ENCODE results near the gene MACC1. TPM values are rescaled to one million over a fixed set of nuclear protein-coding genes. Genes with fewer than 3 reads are reported as not detected.

MACC1 gene
- 0.73 and 0.82 TPM in 2 replicates for polyA plus RNA-seq (2013)

- Histone ChIP-seq H2BK5ac (ENCODE audit: low read depth, low read length, poor library complexity) (no peak within 1 kb of the TSS), H3K23ac (ENCODE audit: low read length) (no peak within 1 kb of the TSS), H3K4me1 (ENCODE audit: control insufficient read depth in 1 of 2, insufficient read depth in 2 of 2, low read length in 2 of 2) (peaks cover 2 to 5% of the 10 kb centered on the region in 2 experiments), H4K8ac (ENCODE audit: low read depth, low read length) (no peak within 1 kb of the TSS), H3K27me3 (ENCODE audit: insufficient read depth, low read length) (no peaks in the 10 kb centered on the region), H4K12ac (ENCODE audit: low read depth, low read length) (no peak within 1 kb of the TSS), H3K14ac (ENCODE audit: low read length) (no peak within 1 kb of the TSS), H3K4me3 (ENCODE audit: low read depth, low read length) (no peak within 1 kb of the TSS), H3K27ac (ENCODE audit: low read depth, low read length) (no peak within 1 kb of the TSS), H3K4me2 (ENCODE audit: low read length) (peak within 1 kb of the TSS; percentile 22), H4K91ac (ENCODE audit: low read depth, low read length) (no peak within 1 kb of the TSS), H3K9ac (ENCODE audit: low read length) (no peak within 1 kb of the TSS), H3K4ac (ENCODE audit: low read depth, low read length) (no peak within 1 kb of the TSS), H3K79me2 (ENCODE audit: control insufficient read depth, insufficient read depth, low read length, poor library complexity) (no peaks in the 10 kb centered on the region), H3K9me3 (ENCODE audit: insufficient read depth, low read depth, low read length) (no peaks in the 10 kb centered on the region), H3K79me1 (ENCODE audit: low read length) (peaks cover 2% of the 10 kb centered on the region), H3K36me3 (ENCODE audit: control insufficient read depth in 1 of 2, insufficient read depth in 2 of 2, low read length in 2 of 2) (no peaks in the 10 kb centered on the region), H2AK5ac (ENCODE audit: low read length) (no peak within 1 kb of the TSS), H3K18ac (ENCODE audit: low read length) (no peak within 1 kb of the TSS), H2BK120ac (ENCODE audit: insufficient read depth, low read length, poor library complexity) (no peak within 1 kb of the TSS), H2AFZ (ENCODE audit: insufficient read depth, low read length, poor library complexity) (no peak within 1 kb of the TSS), H2BK12ac (ENCODE audit: low read length) (peak within 1 kb of the TSS; percentile 25)
- no CpG with 5 or more reads among the region's 6 CpGs for WGBS (ENCODE audit: extremely low coverage, insufficient coverage, insufficient read length)
- peak; percentile 85 to 93 for DNase-seq
Observed at GRCh38 chr7:20217193-20217948, at the start of gene MACC1. MACC1 (minus strand) TSS chr7:20217384; CDS start chr7:20161862, 55,522 bp downstream.

DNA sequence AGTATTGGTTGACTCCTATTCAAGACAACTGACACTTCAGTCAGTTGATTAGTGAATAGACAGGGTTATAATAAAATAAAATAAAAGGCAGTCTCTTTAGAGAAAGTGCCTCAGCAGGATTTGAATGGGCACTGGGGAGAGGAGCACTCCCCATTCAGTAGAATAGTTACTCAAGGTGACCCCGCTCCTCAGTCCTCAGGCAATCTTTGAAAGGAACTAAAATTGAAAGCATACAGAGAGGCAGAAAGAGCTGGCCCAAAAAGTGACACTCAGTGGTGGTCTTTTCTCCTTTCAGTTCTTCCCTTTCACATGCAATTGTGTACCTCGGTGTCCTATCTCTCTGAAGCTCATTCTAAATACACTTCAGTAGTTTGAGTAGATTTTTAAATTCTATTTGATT, 47.4 kb upstream of the MACC1 start:
- Histone ChIP-seq H3K14ac (ENCODE audit: low read length) (no peak overlapping the region), H3K23ac (ENCODE audit: low read length) (no peak overlapping the region), H2BK12ac (ENCODE audit: low read length) (no peak overlapping the region), H4K8ac (ENCODE audit: low read depth, low read length) (no peak overlapping the region), H3K9me3 (ENCODE audit: insufficient read depth, low read depth, low read length) (no peaks in the 10 kb centered on the region), H2AFZ (ENCODE audit: insufficient read depth, low read length, poor library complexity) (no peak overlapping the region), H3K27ac (ENCODE audit: low read depth, low read length) (no peak overlapping the region), H3K9ac (ENCODE audit: low read length) (no peak overlapping the region), H3K4me2 (ENCODE audit: low read length) (no peak overlapping the region), H3K4me3 (ENCODE audit: low read depth, low read length) (no peak overlapping the region), H4K91ac (ENCODE audit: low read depth, low read length) (no peak overlapping the region), H3K4me1 (ENCODE audit: control insufficient read depth in 1 of 2, insufficient read depth in 2 of 2, low read length in 2 of 2) (peaks cover 0 to 1% of the 10 kb centered on the region in 2 experiments), H3K18ac (ENCODE audit: low read length) (no peak overlapping the region), H2BK120ac (ENCODE audit: insufficient read depth, low read length, poor library complexity) (no peak overlapping the region), H2BK5ac (ENCODE audit: low read depth, low read length, poor library complexity) (no peak overlapping the region), H3K4ac (ENCODE audit: low read depth, low read length) (no peak overlapping the region), H3K36me3 (ENCODE audit: control insufficient read depth in 1 of 2, insufficient read depth in 2 of 2, low read length in 2 of 2) (no peaks in the 10 kb centered on the region), H4K12ac (ENCODE audit: low read depth, low read length) (no peak overlapping the region), H3K27me3 (ENCODE audit: insufficient read depth, low read length) (no peaks in the 10 kb centered on the region), H2AK5ac (ENCODE audit: low read length) (no peak overlapping the region), H3K79me1 (ENCODE audit: low read length) (no peaks in the 10 kb centered on the region), H3K79me2 (ENCODE audit: control insufficient read depth, insufficient read depth, low read length, poor library complexity) (no peaks in the 10 kb centered on the region)
- WGBS (ENCODE audit: extremely low coverage, insufficient coverage, insufficient read length), result no CpG with 5 or more reads among the region's 2 CpGs
- DNase-seq, result no peak

GRCh38 chr7:20260223-20260622, 43.0 kb upstream of the MACC1 start:
- no peak overlapping the region for H3K14ac ChIP-seq (ENCODE audit: low read length)
- H3K23ac ChIP-seq (ENCODE audit: low read length), result no peak overlapping the region
- H3K27ac ChIP-seq (ENCODE audit: low read depth, low read length), result no peak overlapping the region
- H3K9ac ChIP-seq (ENCODE audit: low read length), result no peak overlapping the region
- no peak overlapping the region for H3K4me2 ChIP-seq (ENCODE audit: low read length)
- no peaks in the 10 kb centered on the region for H3K79me1 ChIP-seq (ENCODE audit: low read length)
- no peaks in the 10 kb centered on the region for H3K4me1 ChIP-seq (ENCODE audit: control insufficient read depth in 1 of 2, insufficient read depth in 2 of 2, low read length in 2 of 2)
- H3K79me2 ChIP-seq (ENCODE audit: control insufficient read depth, insufficient read depth, low read length, poor library complexity), result no peaks in the 10 kb centered on the region
- H2BK12ac ChIP-seq (ENCODE audit: low read length), result no peak overlapping the region
- H3K36me3 ChIP-seq (ENCODE audit: control insufficient read depth in 1 of 2, insufficient read depth in 2 of 2, low read length in 2 of 2), result no peaks in the 10 kb centered on the region
- no peak overlapping the region for H3K4ac ChIP-seq (ENCODE audit: low read depth, low read length)
- no peak overlapping the region for H2AFZ ChIP-seq (ENCODE audit: insufficient read depth, low read length, poor library complexity)
- no peak overlapping the region for H2BK120ac ChIP-seq (ENCODE audit: insufficient read depth, low read length, poor library complexity)
- no peak overlapping the region for H3K18ac ChIP-seq (ENCODE audit: low read length)
- no peak for DNase-seq
- H2BK5ac ChIP-seq (ENCODE audit: low read depth, low read length, poor library complexity), result no peak overlapping the region
- H4K8ac ChIP-seq (ENCODE audit: low read depth, low read length), result no peak overlapping the region
- no peaks in the 10 kb centered on the region for H3K27me3 ChIP-seq (ENCODE audit: insufficient read depth, low read length)
- H3K9me3 ChIP-seq (ENCODE audit: insufficient read depth, low read depth, low read length), result no peaks in the 10 kb centered on the region
- WGBS (ENCODE audit: extremely low coverage, insufficient coverage, insufficient read length), result no CpG with 5 or more reads among the region's 1 CpG
- H3K4me3 ChIP-seq (ENCODE audit: low read depth, low read length), result no peak overlapping the region
- no peak overlapping the region for H2AK5ac ChIP-seq (ENCODE audit: low read length)
- H4K12ac ChIP-seq (ENCODE audit: low read depth, low read length), result no peak overlapping the region
- H4K91ac ChIP-seq (ENCODE audit: low read depth, low read length), result no peak overlapping the region

DNA sequence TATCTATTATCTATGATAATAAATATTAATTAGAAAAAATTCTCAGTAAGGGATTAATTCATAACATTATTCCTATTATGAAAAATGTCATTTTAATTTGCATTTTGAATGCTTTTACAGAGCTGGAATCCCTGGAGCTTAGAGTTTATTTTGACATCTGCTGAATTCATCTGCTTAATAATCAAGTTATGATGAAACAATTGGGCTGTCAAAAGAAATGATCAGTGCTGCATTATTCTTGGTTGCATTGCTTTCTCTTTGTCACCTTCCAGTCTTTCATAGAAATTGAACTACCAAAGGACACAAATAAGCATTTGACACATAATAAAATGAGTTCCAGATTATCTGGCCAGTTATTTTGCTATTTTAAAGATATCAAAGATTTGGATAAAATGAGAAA, 40.0 kb upstream of the MACC1 start:
- Histone ChIP-seq H4K91ac (ENCODE audit: low read depth, low read length) (no peak overlapping the region), H3K4ac (ENCODE audit: low read depth, low read length) (no peak overlapping the region), H3K4me1 (ENCODE audit: control insufficient read depth in 1 of 2, insufficient read depth in 2 of 2, low read length in 2 of 2) (no peaks in the 10 kb centered on the region), H3K9ac (ENCODE audit: low read length) (no peak overlapping the region), H3K27me3 (ENCODE audit: insufficient read depth, low read length) (no peaks in the 10 kb centered on the region), H3K36me3 (ENCODE audit: control insufficient read depth in 1 of 2, insufficient read depth in 2 of 2, low read length in 2 of 2) (no peaks in the 10 kb centered on the region), H2AK5ac (ENCODE audit: low read length) (no peak overlapping the region), H3K18ac (ENCODE audit: low read length) (no peak overlapping the region), H3K23ac (ENCODE audit: low read length) (no peak overlapping the region), H2BK12ac (ENCODE audit: low read length) (no peak overlapping the region), H3K9me3 (ENCODE audit: insufficient read depth, low read depth, low read length) (no peaks in the 10 kb centered on the region), H2BK120ac (ENCODE audit: insufficient read depth, low read length, poor library complexity) (no peak overlapping the region), H3K79me2 (ENCODE audit: control insufficient read depth, insufficient read depth, low read length, poor library complexity) (no peaks in the 10 kb centered on the region), H4K12ac (ENCODE audit: low read depth, low read length) (no peak overlapping the region), H3K4me2 (ENCODE audit: low read length) (no peak overlapping the region), H2BK5ac (ENCODE audit: low read depth, low read length, poor library complexity) (no peak overlapping the region), H3K79me1 (ENCODE audit: low read length) (no peaks in the 10 kb centered on the region), H2AFZ (ENCODE audit: insufficient read depth, low read length, poor library complexity) (no peak overlapping the region), H3K14ac (ENCODE audit: low read length) (no peak overlapping the region), H3K27ac (ENCODE audit: low read depth, low read length) (no peak overlapping the region), H4K8ac (ENCODE audit: low read depth, low read length) (no peak overlapping the region), H3K4me3 (ENCODE audit: low read depth, low read length) (no peak overlapping the region)
- DNase-seq, result no peak
